Stomach (tissue), 4 donors: ENCODE results near the gene DNAJC8.

Source experiments
- CTCF ChIP-seq, 7 experiments: fragments of 450-650 bp in 4 of 7; fragments of 200-600 bp in 3 of 7; sonication (generic) in 3 of 7; IDR thresholded peaks; one replicate each; pipeline ENCODE4 v1.5.1; 2016 to 2019; ENCODE audit warnings: antibody characterized with exemption in 7 of 7, control low read depth in 2 of 7, mild to moderate bottlenecking in 1 of 7
- EP300 ChIP-seq: sonication (generic); formaldehyde crosslinking; IDR thresholded peaks from one replicate; pipeline ENCODE4 v1.6.1; 2017; ENCODE audit warnings: antibody characterized with exemption
- POLR2A ChIP-seq, 4 donors: fragments of 450-650 bp; IDR thresholded peaks; one replicate each; pipeline ENCODE4 v1.6.1; 2016; ENCODE audit warnings: antibody characterized with exemption in 4 of 4, control low read depth in 2 of 4, mild to moderate bottlenecking in 1 of 4, moderate library complexity in 1 of 4
- POLR2AphosphoS5 ChIP-seq, 3 donors: sonication (generic); formaldehyde crosslinking; IDR thresholded peaks; one replicate each; pipeline ENCODE4 v1.6.1; 2016; ENCODE audit warnings: antibody characterized with exemption in 3 of 3

GRCh38 chr1:28176492-28177470 is 56.0 kb downstream of the DNAJC8 start, which contains the start of gene PTAFR:
- no peak for TF ChIP-seq CTCF (IDR thresholded peaks at IDR 0.05)
- TF ChIP-seq EP300: no peak
- TF ChIP-seq POLR2A (IDR thresholded peaks at IDR 0.05): no peak
- TF ChIP-seq POLR2AphosphoS5 (IDR thresholded peaks at IDR 0.05): no peak
